Mesenteric fat pad (tissue), 1 donor: ENCODE measurements around the gene ACTR3C. TPM values are rescaled to one million over a fixed set of nuclear protein-coding genes. Genes with fewer than 3 reads are reported as not detected.
"Not testable (repeated sequence)": the region's sequence is repeated elsewhere in the genome, so short reads cannot be mapped to it uniquely, and the experiment has no call there.

Experiments
- DNase-seq: peaks from one replicate; pipeline ENCODE4 v3.0.0-alpha.2; 2020; ENCODE audit warnings: low spot score
- total RNA-seq: library from RNA; stranded (reverse); fragmentation: NEBNext Ultra II Directional; extraction: Animal tissue kit (Norgen Biotek cat#: 25700); gene quantifications from one replicate; pipeline ENCODE4 v1.2.1, GENCODE V29; 2021
- donor health status: DM: yes; HTN: yes; CAD: no.

The ACTR3C gene
- total RNA-seq, 1 donor from 2014 or later = 2.6 TPM

DNA sequence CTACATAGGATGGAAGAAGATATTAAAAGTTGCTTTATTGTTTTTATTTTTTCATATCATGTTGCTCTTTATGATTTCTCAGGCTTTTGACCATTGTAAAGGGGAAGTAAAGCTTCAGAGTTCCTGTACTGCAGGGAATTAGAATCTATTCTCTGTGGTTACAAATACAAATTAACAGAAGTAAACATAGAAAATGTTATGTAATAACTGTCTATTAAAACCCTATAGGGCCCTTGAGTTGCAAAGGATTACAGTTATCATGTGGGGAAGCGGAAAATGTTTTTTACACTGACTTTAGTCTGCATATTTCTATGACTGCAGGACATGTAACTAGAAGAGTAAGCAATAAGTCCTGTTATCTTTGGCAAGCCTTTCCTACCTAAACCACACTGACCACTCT is 116.5 kb downstream of the ACTR3C start:
- not testable (repeated sequence) for DNase-seq

DNA sequence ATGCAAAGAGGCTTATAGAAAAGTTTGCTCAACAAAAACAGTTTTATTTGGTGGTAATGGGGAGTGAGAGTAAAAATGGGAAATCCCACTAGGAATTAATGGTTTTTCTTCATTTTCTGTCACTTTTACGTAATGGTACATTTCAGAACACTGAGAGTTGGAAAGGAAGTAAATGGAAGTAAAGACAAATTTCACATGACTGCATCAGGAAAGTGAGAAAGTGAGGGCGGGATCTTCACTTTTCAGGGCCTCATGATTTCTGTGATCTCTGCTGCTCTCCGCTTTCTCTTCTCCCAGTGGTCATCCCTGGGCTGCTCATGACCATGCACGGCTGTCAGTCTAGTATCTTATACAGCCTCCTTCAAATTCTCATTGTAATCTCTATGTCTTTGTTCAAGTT is 117.5 kb downstream of the ACTR3C start:
- DNase-seq = not testable (repeated sequence)

DNA sequence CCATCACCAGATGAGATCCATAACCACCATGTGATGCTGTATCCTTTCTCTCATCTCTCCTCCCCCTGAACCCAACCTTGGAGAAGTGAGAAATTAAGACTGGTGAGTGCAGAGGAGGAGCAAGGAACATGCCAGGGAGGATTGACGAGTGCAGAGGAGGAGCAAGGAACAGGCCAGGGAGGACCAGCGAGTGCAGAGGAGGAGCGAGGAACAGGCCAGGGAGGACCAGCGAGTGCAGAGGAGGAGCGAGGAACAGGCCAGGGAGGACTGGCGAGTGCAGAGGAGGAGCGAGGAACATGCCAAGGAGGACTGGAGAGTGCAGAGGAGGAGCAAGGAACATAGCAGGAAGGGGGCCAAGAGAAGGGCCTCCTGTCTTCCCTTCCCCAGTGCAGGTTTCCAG is 118.8 kb downstream of the ACTR3C start:
- DNase-seq = not testable (repeated sequence)

DNA sequence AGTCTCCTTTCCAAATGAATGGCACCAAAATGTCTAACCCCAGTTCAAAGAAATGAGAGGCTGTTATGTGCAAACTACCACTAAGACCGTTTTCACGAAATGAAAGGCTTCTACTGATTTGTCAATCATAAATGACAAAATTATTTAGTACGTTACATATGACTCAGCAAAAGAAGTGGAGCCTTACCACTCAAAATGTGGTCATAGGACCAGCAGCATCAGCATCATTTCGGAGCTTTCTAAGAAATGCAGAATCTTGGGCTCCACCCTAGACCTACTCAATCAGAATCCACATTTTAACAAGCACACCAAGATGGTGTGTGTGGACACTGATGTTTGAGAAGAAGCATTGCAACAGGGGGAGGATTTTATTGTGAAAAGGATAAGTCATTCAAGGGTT is 120.5 kb downstream of the ACTR3C start:
- not testable (repeated sequence) for DNase-seq

Other genes starting within 250 kb of the ACTR3C start
- 3.9 TPM for gene LRRC61, start 190 bp downstream of the ACTR3C start, total RNA-seq
- 210 TPM for gene RARRES2, start 18.1 kb upstream of the ACTR3C start, total RNA-seq
- 82.1 TPM for gene REPIN1, start 45.3 kb upstream of the ACTR3C start, total RNA-seq
- 1.6 TPM for gene ZNF775, start 55.8 kb upstream of the ACTR3C start, total RNA-seq
- gene GIMAP8, start 127.1 kb upstream of the ACTR3C start, total RNA-seq = 22.0 TPM
- gene GIMAP7, start 191.3 kb upstream of the ACTR3C start, total RNA-seq = 27.3 TPM
- gene GIMAP4, start 243.8 kb upstream of the ACTR3C start, total RNA-seq = 49.4 TPM